ENCODE results near the gene P3H3. TPM values are rescaled to one million over a fixed set of nuclear protein-coding genes. Genes with fewer than 3 reads are reported as not detected.
"Not testable (repeated sequence)": the region's sequence is repeated elsewhere in the genome, so short reads cannot be mapped to it uniquely, and the experiment has no call there.

The P3H3 gene
- total RNA-seq, 1 experiment from 2014 or later, result 25.6 TPM

DNA sequence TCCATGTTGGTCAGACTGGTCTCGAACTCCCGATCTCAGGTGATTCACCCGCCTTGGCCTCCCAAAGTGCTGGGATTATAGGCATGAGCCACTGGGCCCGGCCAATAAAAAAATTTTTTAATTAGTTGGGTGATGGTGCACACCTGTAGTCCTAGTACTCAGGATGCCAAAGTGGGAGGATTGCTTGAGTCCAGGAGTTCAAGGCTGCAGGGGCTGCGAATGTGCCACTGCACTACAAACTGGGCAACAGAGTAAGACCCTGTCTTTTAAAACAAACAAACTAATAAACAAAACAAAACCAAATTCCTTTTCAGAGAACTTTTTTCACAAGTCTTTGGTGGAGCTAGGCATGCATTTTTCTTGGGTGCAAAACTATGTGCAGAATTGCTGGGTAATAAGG lies 55.0 kb downstream of the P3H3 start:
- ChIA-PET CTCF (interaction anchor here (0.5 kb wide), 1 partner anchor 79 kb away, joined by 3 read pairs; no protein-coding TSS in a partner anchor), POLR2A (interaction anchor here (0.6 kb wide), 2 partner anchors 42 to 486 kb away, joined by 3 read pairs; no protein-coding TSS in a partner anchor)
- Mint-ChIP-seq H3K4me3 (ENCODE audit: unreplicated experiment) (no peak overlapping the region), H3K9me3 (ENCODE audit: unreplicated experiment) (no peaks in the 10 kb centered on the region), H3K4me1 (ENCODE audit: low read depth, unreplicated experiment) (peaks cover 21% of the 10 kb centered on the region), H3K27me3 (ENCODE audit: insufficient read depth, unreplicated experiment) (no peaks in the 10 kb centered on the region), H3K36me3 (ENCODE audit: insufficient read depth, unreplicated experiment) (peaks cover 65% of the 10 kb centered on the region), H3K27ac (ENCODE audit: unreplicated experiment) (peak overlapping the region; percentile 98)
- H3K4me3 ChIP-seq (ENCODE audit: low read depth, low read length), result no peak overlapping the region
- no TSS peak for BruUV-seq (replicated peaks)
- no peaks in the 10 kb centered on the region for H3K27me3 ChIP-seq (replicated peaks; ENCODE audit: control insufficient read depth, insufficient read depth, low read length)
- intact Hi-C loops (cut with micrococcal nuclease; ENCODE audit: unreplicated experiment), result no loop called here
- DNase-seq, result no peak
- H3K36me3 ChIP-seq (ENCODE audit: control insufficient read depth, insufficient read depth, low read length), result peaks cover 6% of the 10 kb centered on the region; the same call in 1 of the 2 replicates
- TF ChIP-seq, protein P1, sequence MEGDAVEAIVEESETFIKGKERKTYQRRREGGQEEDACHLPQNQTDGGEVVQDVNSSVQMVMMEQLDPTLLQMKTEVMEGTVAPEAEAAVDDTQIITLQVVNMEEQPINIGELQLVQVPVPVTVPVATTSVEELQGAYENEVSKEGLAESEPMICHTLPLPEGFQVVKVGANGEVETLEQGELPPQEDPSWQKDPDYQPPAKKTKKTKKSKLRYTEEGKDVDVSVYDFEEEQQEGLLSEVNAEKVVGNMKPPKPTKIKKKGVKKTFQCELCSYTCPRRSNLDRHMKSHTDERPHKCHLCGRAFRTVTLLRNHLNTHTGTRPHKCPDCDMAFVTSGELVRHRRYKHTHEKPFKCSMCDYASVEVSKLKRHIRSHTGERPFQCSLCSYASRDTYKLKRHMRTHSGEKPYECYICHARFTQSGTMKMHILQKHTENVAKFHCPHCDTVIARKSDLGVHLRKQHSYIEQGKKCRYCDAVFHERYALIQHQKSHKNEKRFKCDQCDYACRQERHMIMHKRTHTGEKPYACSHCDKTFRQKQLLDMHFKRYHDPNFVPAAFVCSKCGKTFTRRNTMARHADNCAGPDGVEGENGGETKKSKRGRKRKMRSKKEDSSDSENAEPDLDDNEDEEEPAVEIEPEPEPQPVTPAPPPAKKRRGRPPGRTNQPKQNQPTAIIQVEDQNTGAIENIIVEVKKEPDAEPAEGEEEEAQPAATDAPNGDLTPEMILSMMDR (IDR thresholded peaks at IDR 0.05; ENCODE audit: insufficient read depth in 1 of 2, low read depth in 1 of 2, low read length in 1 of 2, severe bottlenecking in 1 of 2, unreplicated experiment in 1 of 2), result no peak
- peaks cover 51% of the 10 kb centered on the region for H3K4me1 ChIP-seq
- no peaks in the 10 kb centered on the region for H3K9me3 ChIP-seq

DNA sequence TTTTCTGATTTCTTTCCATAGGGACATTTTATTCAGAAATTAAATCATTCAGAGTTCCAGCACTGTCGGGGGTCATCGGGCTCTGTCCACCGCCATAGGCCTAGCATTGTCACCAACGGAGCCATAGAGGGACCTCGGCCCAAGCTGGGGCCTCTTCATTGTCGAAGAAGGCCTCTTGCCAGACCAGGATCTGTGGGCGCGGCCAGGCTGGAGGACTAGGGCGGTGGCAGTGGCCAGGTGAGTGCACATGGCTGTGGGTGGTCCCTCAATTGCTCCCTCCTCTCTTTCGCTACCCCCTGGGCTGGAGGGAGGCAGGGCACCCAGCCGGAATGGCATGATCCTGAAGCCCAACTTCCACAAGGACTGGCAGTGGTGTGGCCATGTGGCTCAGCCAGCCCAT lies 55.5 kb downstream of the P3H3 start:
- intact Hi-C loops (cut with micrococcal nuclease; ENCODE audit: unreplicated experiment), result no loop called here
- Histone ChIP-seq H3K36me3 (ENCODE audit: control insufficient read depth, insufficient read depth, low read length) (peaks cover 6% of the 10 kb centered on the region; the same call in 1 of the 2 replicates), H3K9me3 (no peaks in the 10 kb centered on the region), H3K4me1 (peaks cover 55% of the 10 kb centered on the region), H3K27me3 (replicated peaks; ENCODE audit: control insufficient read depth, insufficient read depth, low read length) (no peaks in the 10 kb centered on the region), H3K4me3 (ENCODE audit: low read depth, low read length) (no peak overlapping the region)
- TF ChIP-seq, protein P1 (IDR thresholded peaks at IDR 0.05; ENCODE audit: insufficient read depth in 1 of 2, low read depth in 1 of 2, low read length in 1 of 2, severe bottlenecking in 1 of 2, unreplicated experiment in 1 of 2), result no peak
- H3K27me3 Mint-ChIP-seq (ENCODE audit: insufficient read depth, unreplicated experiment), result no peaks in the 10 kb centered on the region
- DNase-seq, result no peak
- peak overlapping the region; percentile 98 for H3K27ac Mint-ChIP-seq (ENCODE audit: unreplicated experiment)
- no peaks in the 10 kb centered on the region for H3K9me3 Mint-ChIP-seq (ENCODE audit: unreplicated experiment)
- peaks cover 21% of the 10 kb centered on the region for H3K4me1 Mint-ChIP-seq (ENCODE audit: low read depth, unreplicated experiment)
- no TSS peak for BruUV-seq (replicated peaks)
- no peak overlapping the region for H3K4me3 Mint-ChIP-seq (ENCODE audit: unreplicated experiment)
- ChIA-PET CTCF (no interaction called here), POLR2A (interaction anchor here (0.6 kb wide), 1 partner anchor 41 kb away, joined by 3 read pairs; no protein-coding TSS in a partner anchor)
- H3K36me3 Mint-ChIP-seq (ENCODE audit: insufficient read depth, unreplicated experiment), result peaks cover 68% of the 10 kb centered on the region

DNA sequence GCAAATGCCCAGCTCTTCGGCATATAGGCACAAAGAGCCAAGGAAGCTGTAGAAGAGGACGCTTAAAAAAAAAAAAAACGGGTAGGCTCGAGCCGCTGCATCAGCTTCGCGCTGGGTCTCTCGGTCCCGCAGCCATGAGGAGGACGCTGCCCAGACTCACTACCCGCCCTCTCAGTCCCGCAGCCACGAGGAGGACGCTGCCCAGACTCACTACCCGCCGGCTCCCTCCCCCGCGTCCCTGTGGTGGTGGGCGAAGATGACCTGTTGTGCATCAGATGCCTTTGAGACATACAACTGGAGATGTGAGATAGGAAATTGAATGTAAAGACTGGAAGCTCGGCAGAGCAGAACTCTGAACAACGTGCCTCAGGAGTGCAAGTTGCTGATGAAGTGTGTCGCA lies 56.3 kb downstream of the P3H3 start:
- peak overlapping the region; percentile 0 for H3K4me3 Mint-ChIP-seq (ENCODE audit: unreplicated experiment)
- no peaks in the 10 kb centered on the region for H3K27me3 Mint-ChIP-seq (ENCODE audit: insufficient read depth, unreplicated experiment)
- H3K9me3 Mint-ChIP-seq (ENCODE audit: unreplicated experiment), result no peaks in the 10 kb centered on the region
- H3K36me3 Mint-ChIP-seq (ENCODE audit: insufficient read depth, unreplicated experiment), result peaks cover 68% of the 10 kb centered on the region
- Histone ChIP-seq H3K36me3 (ENCODE audit: control insufficient read depth, insufficient read depth, low read length) (peaks cover 6% of the 10 kb centered on the region; the same call in 1 of the 2 replicates), H3K27me3 (replicated peaks; ENCODE audit: control insufficient read depth, insufficient read depth, low read length) (no peaks in the 10 kb centered on the region), H3K4me1 (peaks cover 53% of the 10 kb centered on the region), H3K4me3 (ENCODE audit: low read depth, low read length) (no peak overlapping the region), H3K9me3 (no peaks in the 10 kb centered on the region)
- intact Hi-C loops (cut with micrococcal nuclease; ENCODE audit: unreplicated experiment), result no loop called here
- TF ChIP-seq, protein P1 (IDR thresholded peaks at IDR 0.05; ENCODE audit: insufficient read depth in 1 of 2, low read depth in 1 of 2, low read length in 1 of 2, severe bottlenecking in 1 of 2, unreplicated experiment in 1 of 2), result no peak
- POLR2A ChIA-PET, result interaction anchor here (1.0 to 1.2 kb wide), 2 partner anchors 11 to 59 kb away, joined by 5 read pairs; partner anchors contain the start of genes C12orf57, RNU7-1 and SPSB2
- peak overlapping the region; percentile 98 for H3K27ac Mint-ChIP-seq (ENCODE audit: unreplicated experiment)
- CTCF ChIA-PET, result interaction anchor here (0.7 to 0.9 kb wide), 2 partner anchors 15 to 95 kb away, joined by 4 to 5 read pairs; no protein-coding TSS in a partner anchor
- peaks cover 21% of the 10 kb centered on the region for H3K4me1 Mint-ChIP-seq (ENCODE audit: low read depth, unreplicated experiment)
- no peak for DNase-seq
- no TSS peak for BruUV-seq (replicated peaks)

DNA sequence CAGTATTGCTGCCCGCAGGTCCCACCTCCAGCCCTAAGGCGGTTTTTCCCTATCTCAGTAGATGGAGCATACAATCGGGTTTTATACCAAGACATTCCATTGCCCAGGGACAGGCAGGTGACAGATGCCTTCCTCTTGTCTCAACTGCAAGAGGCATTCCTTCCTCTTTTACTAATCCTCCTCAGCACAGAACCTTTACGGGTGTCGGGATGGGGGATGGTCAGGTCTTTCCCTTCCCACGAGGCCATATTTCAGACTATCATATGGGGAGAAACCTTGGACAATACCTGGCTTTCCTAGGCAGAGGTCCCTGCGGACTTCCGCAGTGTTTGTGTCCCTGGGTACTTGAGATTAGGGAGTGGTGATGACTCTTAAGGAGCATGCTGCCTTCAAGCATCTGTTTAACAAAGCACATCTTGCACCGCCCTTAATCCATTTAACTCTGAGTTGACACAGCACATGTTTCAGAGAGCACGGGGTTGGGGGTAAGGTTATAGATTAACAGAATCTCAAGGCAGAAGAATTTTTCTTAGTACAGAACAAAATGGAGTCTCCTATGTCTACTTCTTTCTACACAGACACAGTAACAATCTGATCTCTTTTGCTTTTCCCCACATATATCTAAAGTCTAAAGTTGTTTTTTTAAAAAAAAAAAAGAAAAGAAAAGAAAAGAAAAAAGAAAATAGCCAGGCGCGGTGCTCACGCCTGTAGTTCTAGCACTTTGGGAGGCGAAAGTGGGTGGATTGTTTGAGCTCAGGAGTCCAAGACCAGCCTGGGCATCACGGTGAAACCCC lies 58.2 kb downstream of the P3H3 start:
- not testable (repeated sequence) for H3K9me3 Mint-ChIP-seq (ENCODE audit: unreplicated experiment); H3K27me3 Mint-ChIP-seq (ENCODE audit: insufficient read depth, unreplicated experiment); H3K27me3 ChIP-seq (replicated peaks; ENCODE audit: control insufficient read depth, insufficient read depth, low read length); H3K4me3 ChIP-seq (ENCODE audit: low read depth, low read length); H3K9me3 ChIP-seq; H3K36me3 ChIP-seq (ENCODE audit: control insufficient read depth, insufficient read depth, low read length)
- peak overlapping the region; percentile 74 for H3K4me3 Mint-ChIP-seq (ENCODE audit: unreplicated experiment)
- peaks cover 83% of the 10 kb centered on the region for H3K36me3 Mint-ChIP-seq (ENCODE audit: insufficient read depth, unreplicated experiment)
- BruUV-seq (replicated peaks), result TSS peak; percentile 9
- peak; percentile 88 to 94 for DNase-seq
- H3K4me1 ChIP-seq, result peaks cover 47% of the 10 kb centered on the region
- intact Hi-C loops (cut with micrococcal nuclease; ENCODE audit: unreplicated experiment), result loop anchor here (1.0 kb wide), 1 partner anchor 13 kb away; the partner anchor contains the start of gene SPSB2
- peak overlapping the region; percentile 98 for H3K27ac Mint-ChIP-seq (ENCODE audit: unreplicated experiment)
- POLR2A ChIA-PET, result interaction anchor here (0.6 to 1.9 kb wide), 3 partner anchors 14 to 781 kb away, joined by 3 to 12 read pairs (median 4); partner anchors contain the start of gene SPSB2
- peaks cover 21% of the 10 kb centered on the region for H3K4me1 Mint-ChIP-seq (ENCODE audit: low read depth, unreplicated experiment)
- CTCF ChIA-PET, result interaction anchor here (0.6 to 2.9 kb wide), 4 partner anchors 14 to 120 kb away, joined by 3 to 12 read pairs (median 3); partner anchors contain the start of gene SPSB2
